Measurements from ENCODE around the gene FAM217B. TPM values are rescaled to one million over a fixed set of nuclear protein-coding genes. Genes with fewer than 3 reads are reported as not detected.

FAM217B gene
- polyA plus RNA-seq (ENCODE audit: insufficient read length), result 22.7 TPM

DNA sequence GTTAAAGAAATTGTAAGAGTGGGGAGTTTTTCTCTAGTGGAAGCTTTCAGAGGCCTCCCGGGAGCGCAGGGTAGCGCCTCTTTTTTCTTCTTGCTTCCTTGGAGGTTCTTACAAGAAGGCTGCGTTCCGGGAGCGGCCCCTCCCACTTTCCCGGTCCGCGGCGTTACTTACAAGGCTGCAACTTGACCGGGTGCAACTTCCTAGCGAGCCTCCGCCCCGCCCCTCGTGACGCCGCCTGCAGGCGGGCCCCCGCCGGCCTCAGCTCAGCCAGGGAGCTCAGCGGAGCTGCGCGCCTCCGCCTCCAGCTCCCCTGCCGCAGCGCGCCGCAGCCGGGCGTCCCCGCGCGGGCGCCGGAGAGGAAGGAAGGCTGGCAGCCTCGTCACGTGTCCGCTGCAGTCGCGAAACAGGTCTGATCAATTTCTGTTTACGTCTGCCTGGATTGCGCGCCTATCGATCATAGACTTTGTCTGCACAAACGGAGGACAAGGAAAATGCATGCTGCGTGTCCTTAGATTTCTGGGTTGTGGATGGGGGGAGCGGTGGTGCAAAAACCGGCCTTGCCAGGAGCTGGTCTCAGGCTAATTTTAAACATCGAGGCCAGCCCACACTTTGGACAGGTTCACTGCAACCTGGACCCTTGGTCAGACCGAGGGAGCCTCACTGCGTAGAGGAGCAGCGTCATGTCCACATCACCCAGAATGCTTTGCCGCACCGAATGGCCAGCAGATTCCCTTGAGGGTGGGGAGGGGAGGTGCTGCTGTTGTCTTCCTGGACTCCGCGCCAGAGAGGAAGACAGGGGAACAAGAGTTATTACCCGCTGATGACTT, at the start of gene FAM217B, which contains the start of gene PPP1R3D:
FAM217B (plus strand) TSS at position 261 of the 827 bp plus-strand sequence. CDS start 3,555 bp downstream, outside the sequence.
PPP1R3D (minus strand) TSS at position 177 of the 827 bp plus-strand sequence. CDS start 374 bp downstream, outside the sequence.
- peak; percentile 96 for DNase-seq

DNA sequence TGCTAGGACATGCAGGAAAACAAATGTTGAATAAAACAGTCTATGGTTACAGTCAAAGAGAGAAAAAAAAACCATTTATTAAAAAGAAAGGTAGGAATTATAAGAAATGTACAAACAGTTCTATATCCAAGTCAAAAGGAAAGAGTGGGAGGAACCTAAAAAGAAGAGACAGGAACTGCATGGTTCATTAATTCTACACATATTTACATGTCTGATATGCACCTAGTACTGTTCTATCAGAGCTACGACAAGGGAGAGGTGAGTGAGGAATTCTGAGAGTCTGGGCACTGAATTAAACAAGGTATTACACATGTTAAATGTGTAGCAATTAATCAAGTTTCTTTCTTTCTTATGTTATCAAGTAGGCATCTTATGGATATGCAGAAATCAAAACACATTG, 48.6 kb upstream of the FAM217B start:
- no peak for DNase-seq

GRCh38 chr20:59895908-59896307, 44.3 kb upstream of the FAM217B start:
- DNase-seq, result no peak

DNA sequence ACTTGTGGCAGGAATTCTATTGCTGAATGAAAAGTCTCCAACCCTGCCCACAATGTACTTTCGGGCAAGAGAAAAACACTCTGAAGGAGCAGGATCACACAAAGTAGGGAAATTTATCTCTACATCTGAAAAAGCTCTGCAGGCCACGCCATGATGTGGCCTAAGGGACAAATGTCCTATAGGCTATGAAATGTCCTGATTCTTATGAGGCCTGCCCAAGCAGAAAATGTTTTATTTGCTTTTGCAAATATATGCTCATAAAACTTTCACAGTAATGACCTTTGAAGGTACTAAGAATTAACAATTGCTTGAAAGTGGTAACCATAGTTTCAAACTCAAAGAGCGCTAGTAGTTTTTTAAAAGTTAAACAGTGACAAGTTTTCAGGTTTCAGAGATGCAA, 37.7 kb upstream of the FAM217B start:
- DNase-seq, result no peak

GRCh38 chr20:59903621-59904020, 36.6 kb upstream of the FAM217B start:
- peak; percentile 23 for DNase-seq

DNA sequence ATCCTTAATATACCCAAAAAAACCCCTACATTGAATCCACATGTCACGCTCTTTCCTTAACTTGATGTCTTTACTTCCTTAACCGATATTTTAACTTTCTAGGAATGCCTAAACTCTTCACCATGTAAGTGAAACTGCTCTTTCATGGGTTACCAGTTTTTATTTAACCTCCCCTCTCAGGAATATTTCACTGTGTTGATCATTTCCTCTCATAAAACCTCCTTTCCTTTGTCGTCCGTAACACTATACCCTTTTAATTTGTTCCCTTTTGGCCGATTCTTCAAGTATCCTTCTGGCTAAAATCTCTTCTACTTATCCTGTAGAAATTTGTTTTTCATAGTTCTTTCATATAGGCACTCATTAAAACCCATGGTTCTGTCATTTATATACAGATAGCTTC, 31.3 kb upstream of the FAM217B start:
- no peak for DNase-seq

- no peak for DNase-seq
Measured at GRCh38 chr20:59911041-59911440, 29.1 kb upstream of the FAM217B start.

DNA sequence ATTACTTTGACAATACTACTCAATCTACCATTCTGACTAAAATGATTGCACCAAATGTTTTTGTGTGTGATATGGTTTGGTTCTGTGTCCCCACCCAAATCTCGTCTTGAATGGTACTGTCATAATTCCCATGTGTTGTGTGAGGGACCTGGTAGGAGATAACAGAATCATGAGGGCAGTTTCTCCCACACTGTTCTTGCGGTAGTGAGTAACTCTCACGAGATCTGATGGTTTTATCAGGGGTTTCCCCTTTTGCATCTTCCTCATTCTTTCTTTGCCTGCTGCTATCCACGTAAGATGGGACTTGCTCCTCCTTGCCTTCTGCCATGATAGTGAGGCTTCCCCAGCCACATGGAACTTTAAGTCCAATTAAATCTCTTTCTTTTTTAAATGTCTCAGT, 27.6 kb upstream of the FAM217B start:
- DNase-seq, result no peak

DNA sequence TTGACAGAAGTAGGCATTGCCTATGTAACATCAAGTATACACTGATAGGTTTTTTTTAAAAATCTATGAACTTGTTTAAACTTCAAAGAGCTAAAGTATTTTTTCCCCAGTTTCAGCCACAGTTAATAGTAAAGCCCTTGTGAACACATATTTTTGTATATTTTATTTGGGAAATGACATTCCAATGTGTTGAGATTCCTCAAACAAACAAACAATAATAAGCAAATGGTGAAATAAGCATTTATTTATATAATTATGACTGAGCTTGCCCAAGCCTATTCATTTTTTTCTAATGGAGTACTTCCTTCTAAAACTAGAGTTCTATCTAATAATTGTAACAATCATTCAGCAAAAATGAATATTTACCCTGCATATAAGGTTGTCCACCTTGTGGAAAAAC, 19.2 kb upstream of the FAM217B start:
- no peak for DNase-seq

GRCh38 chr20:59923514-59923913, 16.7 kb upstream of the FAM217B start:
- DNase-seq, result no peak

DNA sequence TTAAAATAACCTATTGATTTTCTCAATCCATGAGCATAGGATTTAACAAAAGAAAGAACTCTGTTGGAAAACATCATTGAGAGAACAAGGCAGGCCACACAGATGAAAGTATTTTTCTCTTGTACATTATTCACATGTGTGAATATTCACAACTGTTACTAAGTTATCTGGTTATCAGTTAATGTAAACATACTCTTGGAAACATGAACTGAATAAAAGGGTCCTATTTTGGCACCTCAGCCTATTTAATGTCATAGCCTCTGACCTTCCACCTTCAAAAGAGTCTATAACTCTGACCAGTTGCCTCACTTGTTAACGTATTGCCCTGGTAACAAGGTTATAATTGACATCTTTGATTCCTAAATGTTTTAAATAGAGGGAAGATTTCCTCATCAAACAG, 14.8 kb upstream of the FAM217B start:
- no peak for DNase-seq

DNA sequence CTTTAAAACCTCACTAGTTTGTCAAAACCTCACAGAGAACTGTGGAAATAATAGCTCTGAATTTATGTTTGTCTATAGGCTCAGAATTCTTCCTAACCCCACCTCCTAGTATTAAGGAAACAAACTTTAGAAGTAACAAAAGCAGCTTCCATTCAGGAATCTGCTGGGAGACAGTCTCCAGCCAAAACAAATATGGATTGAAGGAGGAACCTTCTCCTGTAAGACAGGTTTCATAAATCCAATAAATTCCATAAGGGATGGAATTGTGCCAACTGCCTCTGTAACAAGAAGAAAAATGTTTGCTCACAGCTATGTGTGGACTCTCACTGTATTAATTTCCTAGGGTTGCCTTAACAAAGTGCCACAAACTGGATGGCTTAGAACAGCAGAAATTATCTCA, 14.3 kb upstream of the FAM217B start:
- DNase-seq, result no peak

DNA sequence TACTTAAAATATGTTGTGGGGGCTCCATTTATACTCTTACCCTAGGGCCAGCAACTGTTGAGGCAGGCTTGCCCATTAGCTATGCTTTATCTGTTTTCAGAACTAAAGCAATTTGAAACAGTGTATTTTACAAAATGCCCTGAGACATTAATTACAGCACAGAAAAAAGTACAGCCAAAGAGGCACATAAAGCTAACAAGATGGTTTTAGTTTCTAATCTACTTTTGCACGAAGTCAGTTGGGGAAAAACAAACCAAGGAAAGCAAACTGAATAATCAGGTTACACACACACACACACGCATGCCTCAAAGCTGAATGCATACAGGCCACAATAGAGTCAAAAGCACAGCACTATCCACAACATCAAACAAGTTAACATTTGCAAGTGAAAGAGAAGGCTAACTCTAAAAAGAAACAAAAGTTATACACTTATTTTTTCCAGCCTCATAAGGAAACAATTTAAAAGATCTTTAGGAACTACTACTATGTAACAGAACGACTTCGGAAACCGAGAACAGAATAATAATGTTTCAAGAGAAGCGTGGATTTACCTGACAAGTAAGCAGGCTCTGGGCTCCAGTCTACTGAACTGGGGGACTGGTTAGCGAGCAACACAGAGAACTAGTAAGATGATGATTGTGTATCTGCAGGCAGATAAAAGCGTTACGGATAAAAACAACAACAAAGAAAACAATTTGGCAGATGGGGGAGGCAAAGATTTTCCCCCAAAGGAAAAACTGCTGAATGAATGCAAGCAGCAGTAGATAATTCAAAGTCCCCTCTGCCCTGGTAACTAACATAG, 8.5 kb upstream of the FAM217B start:
- no peak for DNase-seq

DNA sequence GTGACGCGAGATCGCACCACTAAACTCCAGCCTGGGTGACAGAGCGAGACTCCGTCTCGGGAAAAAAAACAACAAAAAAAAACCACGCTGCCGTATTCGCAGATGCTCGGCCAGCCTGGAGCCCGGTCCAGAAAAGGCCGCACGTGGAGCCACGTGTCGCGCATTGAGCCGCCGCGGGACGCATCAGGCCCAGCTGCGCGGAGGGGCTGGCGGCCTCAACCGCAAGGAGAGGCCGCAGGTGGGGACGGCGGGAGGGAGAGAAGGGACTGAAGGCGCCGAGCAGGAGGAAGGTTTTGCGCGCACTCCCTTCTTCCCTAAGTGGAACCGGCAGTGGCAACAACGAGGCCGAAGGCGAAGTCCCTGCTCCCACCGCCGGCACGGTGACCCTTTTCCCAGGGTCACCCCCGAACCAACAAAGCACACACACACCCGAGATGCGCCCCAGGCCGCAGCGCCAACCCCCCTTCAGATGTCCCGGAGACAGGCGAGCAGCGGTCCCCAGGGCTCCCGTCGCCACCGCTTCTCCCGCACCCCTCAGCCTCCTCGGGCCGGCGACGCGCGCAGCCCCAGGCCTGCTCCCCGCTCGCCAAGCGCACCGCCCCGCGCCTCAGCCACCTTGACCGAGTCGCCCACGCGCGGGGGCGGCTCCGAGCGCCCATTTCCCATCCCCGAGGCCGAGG, 7.4 kb upstream of the FAM217B start:
- no peak for DNase-seq

- DNase-seq, result no peak
Measured at GRCh38 chr20:59933296-59933848, 6.8 kb upstream of the FAM217B start, which contains the start of gene SYCP2. SYCP2 (minus strand) TSS chr20:59933637; CDS start chr20:59922413, 11,224 bp downstream.

DNA sequence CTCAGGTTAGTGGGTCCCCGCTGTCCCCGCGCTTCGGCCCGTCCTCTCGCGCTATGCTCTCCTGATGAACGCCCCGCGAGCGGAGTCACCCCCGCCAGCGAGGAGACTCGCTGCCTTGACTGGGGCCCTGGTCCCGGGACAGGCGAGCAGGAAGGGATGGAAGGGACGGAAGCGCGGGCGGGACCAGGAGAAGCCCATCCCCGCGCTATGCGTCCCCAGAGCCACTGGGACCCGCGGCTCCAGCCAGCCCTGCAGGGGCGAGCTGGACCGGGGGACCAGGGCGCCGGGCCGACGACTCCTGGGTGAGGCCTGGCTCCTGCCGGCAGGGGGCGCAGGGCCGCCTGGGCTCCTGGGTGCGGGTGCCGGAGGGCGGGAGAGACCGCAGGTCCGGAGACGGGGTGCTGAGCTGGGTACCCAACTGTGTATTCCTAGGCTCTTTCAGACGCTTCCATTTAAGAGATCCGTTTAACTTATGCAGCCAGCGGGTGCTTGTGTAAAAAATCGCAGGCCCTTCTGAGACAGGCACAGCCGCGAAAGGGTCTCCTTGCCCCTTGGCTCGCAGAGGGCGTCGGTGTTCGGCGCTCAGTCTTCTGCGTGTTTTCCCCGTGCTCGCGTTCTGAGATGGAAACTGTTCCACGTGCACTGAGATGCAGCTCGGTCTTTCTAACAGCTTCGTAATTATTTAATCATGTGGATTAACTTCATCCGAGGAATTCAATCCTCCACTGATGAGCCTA, 6.2 kb upstream of the FAM217B start:
- peak; percentile 77 for DNase-seq

DNA sequence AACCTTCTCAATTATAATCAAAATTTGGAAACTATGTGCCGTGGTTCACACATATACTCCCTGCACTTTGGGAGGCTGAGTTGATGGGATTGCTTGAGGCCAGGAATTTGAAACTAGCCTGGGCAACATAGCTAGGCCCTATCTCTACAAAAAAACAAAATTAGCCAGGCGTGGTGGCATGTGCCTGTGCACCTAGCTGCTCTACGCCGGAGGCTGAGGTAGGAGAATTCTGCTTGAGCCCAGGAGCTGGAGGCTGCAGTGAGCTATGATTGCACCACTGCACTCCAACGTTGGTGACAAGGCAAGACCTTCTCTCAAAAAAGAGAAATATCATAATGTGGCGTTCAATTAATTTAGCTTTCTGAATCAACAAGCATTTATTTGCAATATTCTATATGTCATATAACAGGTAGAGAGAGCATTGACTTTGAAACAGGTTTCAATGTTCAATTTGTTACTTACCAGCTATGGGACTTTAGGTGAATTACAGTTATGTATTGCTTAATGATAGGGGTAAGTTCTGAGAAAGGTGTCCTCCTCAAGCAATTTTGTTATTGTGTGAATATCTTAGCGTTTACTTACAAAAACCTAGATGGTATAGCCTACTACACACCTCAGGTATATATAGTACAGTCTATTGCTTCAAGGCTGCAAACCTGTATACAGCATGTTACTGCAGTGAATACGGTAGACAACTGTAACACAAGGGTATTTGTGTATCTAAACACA, 4.6 kb upstream of the FAM217B start:
- no peak for DNase-seq

DNA sequence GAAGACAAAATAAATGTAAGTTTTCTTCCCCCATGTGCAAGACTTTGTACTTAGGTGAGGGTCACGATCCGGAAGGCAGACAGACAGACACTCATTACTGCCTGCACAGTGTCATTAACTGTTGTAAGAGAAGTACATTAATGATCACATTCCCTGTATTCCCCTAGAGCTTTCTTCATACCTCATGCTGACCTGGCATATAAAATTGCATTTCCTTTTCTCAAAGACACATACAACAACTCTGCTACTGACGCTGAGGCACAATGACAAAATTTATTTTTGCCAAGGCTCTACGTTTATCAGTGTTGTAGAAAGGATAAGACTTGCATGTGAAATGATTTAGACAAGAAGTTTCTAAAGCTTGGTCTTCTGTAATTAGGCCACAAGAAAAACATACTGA, 3.8 kb upstream of the FAM217B start:
- no peak for DNase-seq

DNA sequence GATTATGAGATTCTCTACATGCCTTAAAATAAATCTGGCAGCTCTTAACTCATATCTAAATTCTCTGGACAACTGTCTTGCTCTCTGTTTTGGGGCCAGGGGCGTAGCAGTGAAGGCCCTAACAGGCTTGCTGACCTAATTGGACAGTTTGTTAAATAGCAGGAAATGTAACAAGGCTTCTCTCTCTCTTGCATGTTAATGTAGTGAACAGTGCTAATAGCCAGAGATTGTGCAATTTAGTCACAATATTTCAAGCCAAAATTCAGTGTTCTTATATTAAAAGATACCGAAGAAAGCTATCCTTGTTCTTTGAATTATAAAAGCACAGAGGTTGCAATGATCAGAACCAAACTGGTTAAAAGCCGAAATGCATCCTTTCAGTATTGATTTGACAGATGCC, 3.0 kb upstream of the FAM217B start:
- no peak for DNase-seq

GRCh38 chr20:59938221-59938620, 2.0 kb upstream of the FAM217B start:
- no peak for DNase-seq

DNA sequence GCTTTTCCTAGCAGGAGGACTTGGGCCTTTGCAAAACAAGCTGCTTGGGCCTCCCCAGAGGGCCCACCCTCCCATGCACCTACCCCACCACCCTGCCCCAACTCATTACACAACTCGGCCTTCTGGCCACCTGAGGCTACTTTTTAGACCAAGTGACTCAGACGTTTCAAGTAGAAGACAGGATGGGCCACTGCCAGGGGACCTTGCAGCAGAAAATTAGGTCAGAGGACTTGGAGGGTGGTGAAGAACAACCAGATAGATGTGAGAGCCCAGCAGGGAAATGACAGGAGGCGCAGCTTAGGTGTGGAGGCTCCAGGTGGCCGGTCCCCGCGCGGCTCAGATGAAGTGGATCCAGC, 1.5 kb upstream of the FAM217B start:
- no peak for DNase-seq
